LHCN-M2 (cell line): ENCODE data around the gene EID1. TPM values are rescaled to one million over a fixed set of nuclear protein-coding genes. Genes with fewer than 3 reads are reported as not detected.

Experiments
- DNase-seq: peaks from one replicate; pipeline ENCODE4 v3.0.0-alpha.2; 2012; ENCODE audit warnings: low read depth
- total RNA-seq: library from RNA; depleted of rRNA; stranded (reverse); fragments of >200 nt; gene quantifications from 2 replicates; pipeline ENCODE4 v1.2.3, GENCODE V29; 2014

EID1 gene
- total RNA-seq, 1 experiment from 2014 or later = 243 TPM

GRCh38 chr15:48868536-48868935, 9.4 kb upstream of the EID1 start:
- peak; percentile 73 for DNase-seq

GRCh38 chr15:48869966-48870365, 8.0 kb upstream of the EID1 start:
- no peak for DNase-seq

GRCh38 chr15:48871542-48871941, 6.4 kb upstream of the EID1 start:
- no peak for DNase-seq

GRCh38 chr15:48872632-48873031, 5.3 kb upstream of the EID1 start:
- DNase-seq = no peak

- DNase-seq = no peak
Observed at GRCh38 chr15:48875241-48875960, 2.5 kb upstream of the EID1 start.

DNA sequence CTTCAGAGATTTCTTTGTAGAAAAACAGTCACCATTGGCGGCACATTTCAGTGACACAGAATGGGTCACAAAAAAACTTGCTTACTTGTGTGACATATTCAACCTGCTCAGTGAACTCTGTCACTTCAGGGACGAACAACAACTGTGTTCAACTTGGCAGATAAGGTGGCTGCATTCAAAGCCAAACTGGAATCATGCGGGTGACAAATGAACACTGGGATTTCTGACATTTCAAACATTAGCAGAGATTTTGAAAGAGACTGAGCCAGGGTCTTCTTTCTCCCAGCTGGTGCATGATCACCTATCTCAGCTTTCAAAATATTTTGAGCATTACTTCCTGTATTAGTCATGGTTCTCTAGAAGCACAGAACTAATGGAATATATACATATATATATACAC, 1.9 kb upstream of the EID1 start:
- DNase-seq = no peak

DNA sequence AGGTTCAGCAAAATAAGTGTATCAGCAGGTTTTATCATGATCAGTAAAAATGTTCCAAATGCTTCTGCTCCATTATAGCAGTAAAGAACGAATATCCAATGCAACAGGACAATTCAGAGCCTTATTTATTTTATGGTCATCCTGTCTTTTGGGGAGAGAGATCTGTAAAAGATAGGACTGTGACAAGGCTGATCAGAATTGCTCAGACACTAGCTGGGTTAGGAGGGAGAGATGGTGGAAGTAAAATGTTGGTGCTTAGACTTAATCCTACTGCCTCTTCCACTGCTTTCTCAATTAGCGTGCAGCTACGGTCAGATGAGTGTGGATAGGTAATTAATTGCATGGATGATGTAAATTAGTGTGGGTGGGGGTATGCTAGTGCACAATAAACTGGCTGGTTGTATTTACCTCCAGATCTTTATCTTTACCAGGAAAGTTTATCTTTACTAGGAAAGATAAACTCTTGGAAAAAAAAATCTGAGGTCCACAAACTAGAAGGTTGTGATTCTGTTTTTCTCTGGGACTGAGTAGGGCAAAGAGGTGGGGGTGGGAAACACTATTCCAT, 2.2 kb downstream of the EID1 start:
- no peak for DNase-seq

- DNase-seq = no peak
Observed at GRCh38 chr15:48883699-48884098, 5.8 kb downstream of the EID1 start.

DNA sequence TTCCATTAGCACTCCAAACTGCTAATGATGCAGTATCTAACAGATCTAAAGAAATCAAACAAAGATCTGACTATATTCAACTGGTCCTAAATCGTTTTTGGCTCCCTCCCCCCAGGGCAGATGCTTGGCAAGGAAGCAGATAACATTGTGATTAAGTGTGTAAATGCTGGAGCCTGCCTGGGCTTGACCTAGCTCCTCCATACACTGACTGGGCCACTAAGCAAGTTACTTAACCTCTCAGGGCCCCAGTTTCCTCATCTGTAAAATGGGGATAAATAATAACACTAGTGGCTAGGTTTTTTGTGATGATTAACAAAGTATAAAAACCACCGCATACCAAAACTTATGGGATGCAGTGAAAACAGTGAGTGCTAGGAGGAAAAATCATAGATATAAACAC, 9.2 kb downstream of the EID1 start:
- DNase-seq = no peak

GRCh38 chr15:48888191-48888590, 10.3 kb downstream of the EID1 start:
- no peak for DNase-seq

- DNase-seq = peak; percentile 34
Observed at GRCh38 chr15:48888836-48889235, 10.9 kb downstream of the EID1 start.

- DNase-seq = no peak
Observed at GRCh38 chr15:48889925-48890324, 12.0 kb downstream of the EID1 start.

GRCh38 chr15:48890375-48890972, 12.5 kb downstream of the EID1 start:
- no peak for DNase-seq

DNA sequence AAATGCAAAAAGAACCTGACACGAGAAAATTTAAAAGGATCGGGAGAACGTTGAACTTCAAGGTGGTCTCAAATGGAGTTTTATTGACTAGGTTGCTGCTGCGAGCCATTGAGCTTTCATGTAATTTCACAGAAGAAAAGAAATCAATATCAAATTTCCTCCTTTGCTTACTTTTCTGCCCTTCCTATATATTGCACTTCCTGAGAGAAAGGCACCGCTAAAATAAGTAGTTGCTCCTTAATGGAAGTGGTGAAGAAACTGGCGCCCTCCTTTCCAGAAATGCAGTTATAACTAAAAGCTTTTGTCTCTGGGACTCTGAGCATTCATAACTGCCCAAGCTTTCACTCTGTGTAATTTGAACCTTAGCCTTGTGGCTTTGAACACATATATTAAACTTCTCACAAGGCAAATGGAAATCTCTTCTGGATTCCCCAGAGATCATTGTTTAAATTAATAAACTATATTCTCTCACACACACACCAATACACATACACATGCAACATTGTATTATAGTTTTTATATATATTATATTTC, 13.4 kb downstream of the EID1 start:
- DNase-seq = no peak

- DNase-seq = no peak
Observed at GRCh38 chr15:48893311-48893710, 15.4 kb downstream of the EID1 start.

GRCh38 chr15:48896869-48897814, 19.2 kb downstream of the EID1 start:
- peak; percentile 67 for DNase-seq

DNA sequence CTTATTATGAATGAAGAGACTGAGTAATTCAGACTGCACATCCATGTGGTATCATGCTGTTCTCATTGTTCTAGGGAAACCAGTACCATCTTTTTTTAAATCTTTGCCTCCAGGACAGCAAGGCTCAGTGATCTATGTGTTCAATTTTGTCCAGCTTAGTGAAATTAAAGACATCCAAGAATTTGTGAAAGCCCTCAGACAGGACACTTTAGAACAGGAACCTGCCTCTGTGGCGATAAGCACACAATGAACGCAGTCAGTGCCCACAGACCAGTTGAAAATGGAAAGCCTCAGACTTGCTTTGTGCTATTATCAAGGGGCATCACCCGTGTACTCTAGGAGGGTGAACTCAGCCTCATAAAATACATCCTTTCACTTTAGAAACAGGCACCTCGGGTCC, 20.1 kb downstream of the EID1 start:
- DNase-seq = no peak

DNA sequence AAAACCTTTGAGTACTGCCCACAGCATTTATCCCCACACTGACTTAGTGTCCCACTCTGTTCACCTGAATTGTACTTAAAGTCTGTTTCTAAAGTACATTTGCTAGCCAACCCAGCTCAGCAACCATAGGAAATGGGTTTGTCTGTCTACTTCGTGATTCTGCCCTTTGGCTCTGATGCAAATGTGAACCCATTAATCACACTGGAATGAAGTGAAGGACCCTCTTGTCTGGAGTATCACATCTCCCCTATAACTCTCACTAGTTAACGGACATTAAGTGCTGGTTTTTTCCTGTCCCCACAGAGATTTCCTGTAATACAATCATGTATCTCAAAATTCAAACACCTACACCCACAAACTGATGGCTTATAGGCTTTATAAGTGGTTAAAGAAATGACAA, 20.5 kb downstream of the EID1 start:
- no peak for DNase-seq

DNA sequence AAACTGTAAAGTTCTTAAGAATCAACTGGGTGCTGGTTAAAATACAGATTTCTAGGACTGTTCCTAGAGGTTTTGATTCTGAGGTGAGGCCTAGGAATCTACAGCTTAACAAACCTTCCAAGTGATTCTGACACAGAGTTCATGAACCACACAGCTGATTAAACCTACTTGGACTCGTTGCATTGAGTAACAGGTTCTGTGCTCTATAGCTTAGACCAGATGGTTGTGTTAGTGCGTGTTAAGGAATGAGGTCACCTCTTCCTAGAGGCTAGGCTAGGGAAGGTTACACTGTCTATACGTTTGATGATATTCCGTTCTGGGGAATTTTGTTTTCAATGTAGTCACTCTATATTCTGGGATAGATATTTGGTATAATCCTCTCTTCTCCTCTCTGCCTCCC, 21.9 kb downstream of the EID1 start:
- no peak for DNase-seq

DNA sequence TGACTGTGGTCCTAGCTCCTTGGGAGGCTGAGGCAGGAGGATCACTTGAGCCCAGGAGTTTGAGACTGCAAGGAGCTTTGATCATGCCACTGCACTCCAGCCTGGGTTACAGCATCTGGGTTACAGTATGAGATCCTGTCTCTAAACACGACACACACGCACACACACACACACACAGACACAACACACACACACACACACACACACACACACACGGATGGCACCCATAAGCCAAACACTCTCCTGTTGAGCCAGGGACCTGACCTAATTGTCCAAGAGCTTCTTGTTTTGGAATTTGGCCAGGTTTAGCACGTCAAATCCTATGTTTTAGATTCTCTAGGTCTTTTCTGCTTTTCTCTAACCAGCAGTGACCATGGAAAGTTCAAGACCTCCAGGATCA, 26.8 kb downstream of the EID1 start:
- no peak for DNase-seq

DNA sequence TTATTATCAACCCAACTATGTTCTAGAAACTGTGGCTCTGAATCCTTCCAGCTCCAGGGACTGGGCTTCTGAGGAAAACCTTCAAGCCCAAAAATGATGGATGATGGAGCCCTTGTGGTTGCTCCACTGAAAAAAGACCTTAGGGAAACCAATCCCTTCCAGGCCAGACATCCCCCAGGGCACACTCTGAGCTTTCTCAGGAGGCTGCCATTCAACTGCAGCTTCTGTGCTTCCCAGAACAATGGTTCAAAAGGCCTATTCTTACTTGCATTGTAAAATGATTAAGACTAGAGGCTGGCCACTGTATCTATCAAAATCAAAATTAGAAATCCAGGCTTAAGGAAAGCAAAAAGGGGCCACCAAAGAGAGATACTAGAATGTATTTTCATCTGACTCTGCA, 27.3 kb downstream of the EID1 start:
- DNase-seq = no peak

DNA sequence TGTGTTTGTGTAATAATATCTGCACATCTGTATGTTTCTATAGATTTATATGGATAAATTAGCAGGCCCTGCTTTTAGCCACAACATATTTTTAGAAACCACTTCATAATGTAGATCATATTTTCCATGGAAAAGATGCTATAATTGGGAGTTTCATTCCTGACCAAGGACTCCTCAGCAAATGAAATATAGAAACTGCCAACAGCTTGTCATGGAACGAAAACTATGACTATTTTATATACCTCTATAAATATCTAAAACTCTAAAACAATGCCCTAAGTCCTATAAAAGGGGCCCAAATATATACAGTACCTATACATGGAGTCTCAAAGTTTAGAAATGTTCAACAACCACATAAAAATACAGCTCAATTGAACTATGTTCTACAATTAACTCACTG, 27.9 kb downstream of the EID1 start:
- DNase-seq = no peak
